GM10266 (cell line): ENCODE results near the gene CTDSPL.

Experiments
- DNase-seq: peaks from one replicate; pipeline ENCODE4 v3.0.0; 2012; ENCODE audit errors: extremely low spot score
- CTCF ChIP-seq: IDR thresholded peaks from 2 replicates; pipeline ENCODE4 v1.5.1; 2012; ENCODE audit warnings: mild to moderate bottlenecking, low read depth; ENCODE audit not compliant: control insufficient read depth, insufficient read depth; ENCODE audit errors: missing control alignments

The CTDSPL gene

GRCh38 chr3:37853691-37854413 lies 7.8 kb upstream of the CTDSPL start:
- no peak for DNase-seq
- TF ChIP-seq CTCF = no peak

- peak; percentile 79 for DNase-seq
- TF ChIP-seq CTCF = peak; percentile 94
These were observed 6.2 kb upstream of the CTDSPL start for GRCh38 chr3:37855363-37855970.

- no peak for TF ChIP-seq CTCF
These were observed 5.3 kb upstream of the CTDSPL start for GRCh38 chr3:37856381-37856780.

GRCh38 chr3:37858742-37859141 lies 2.9 kb upstream of the CTDSPL start:
- DNase-seq = no peak
- TF ChIP-seq CTCF = no peak

More at GRCh38 chr3:37856381-37856780, 5.3 kb upstream of the CTDSPL start:
- DNase-seq = no peak

- DNase-seq = no peak
- TF ChIP-seq CTCF = no peak
These were observed 2.3 kb upstream of the CTDSPL start for GRCh38 chr3:37859354-37859753.

GRCh38 chr3:37859908-37860199 lies 1.8 kb upstream of the CTDSPL start:
- no peak for TF ChIP-seq CTCF

GRCh38 chr3:37862219-37862902 lies 681 bp downstream of the CTDSPL start:
- TF ChIP-seq CTCF = no peak
- peak; percentile 50 for DNase-seq

More at GRCh38 chr3:37859908-37860199, 1.8 kb upstream of the CTDSPL start:
- no peak for DNase-seq
